Natural killer cell treated with Interleukin-12 subunit alpha and Interleukin-12 subunit beta and Interleukin-15 and Interleukin-18, amount 100 ng/mL, for 72 hours (primary cell): Measurements from ENCODE around the gene KIAA1958. TPM values are rescaled to one million over a fixed set of nuclear protein-coding genes. Genes with fewer than 3 reads are reported as not detected.
A peak's percentile ranks its signal among the peaks of the same experiment; 100 is the strongest.

Experiments
- ATAC-seq, 2 donors: fragments of 150-1000 bp; cut with Tn5 transposase in 1 of 2; sonication (Bioruptor Pico), chemical (Tn5 transposase) in 1 of 2; 2 replicates each; pipeline ENCODE4 v1.10.0; 2021
- DNase-seq: peaks from one replicate; pipeline ENCODE4 v3.0.0; 2022; ENCODE audit warnings: low spot score
- H3K27ac Mint-ChIP-seq, 2 donors: 1 replicate in 1 of 2; 2 replicates in 1 of 2; pipeline ENCODE4 v1.8.0; 2022; ENCODE audit warnings: mixed read lengths in 2 of 2, mild to moderate bottlenecking in 1 of 2, moderate library complexity in 1 of 2
- H3K27me3 Mint-ChIP-seq, 2 donors: 1 replicate in 1 of 2; 2 replicates in 1 of 2; pipeline ENCODE4 v1.8.0; 2022; ENCODE audit warnings: mixed read lengths in 2 of 2
- H3K36me3 Mint-ChIP-seq: one replicate; pipeline ENCODE4 v1.8.0; 2022; ENCODE audit warnings: mixed read lengths
- H3K4me1 Mint-ChIP-seq, 2 donors: 1 replicate in 1 of 2; 2 replicates in 1 of 2; pipeline ENCODE4 v1.8.0; 2022; ENCODE audit warnings: low read depth in 2 of 2, mixed read lengths in 2 of 2, mild to moderate bottlenecking in 1 of 2
- H3K4me3 Mint-ChIP-seq: one replicate; pipeline ENCODE4 v1.8.0; 2022; ENCODE audit warnings: mixed read lengths
- H3K9me3 Mint-ChIP-seq: 2 replicates; pipeline ENCODE4 v1.8.0; 2022; ENCODE audit warnings: mixed read lengths
- total RNA-seq, 2 donors: library from RNA; stranded (reverse); gene quantifications; one replicate each; pipeline ENCODE4 v1.2.3, GENCODE V29; 2022

KIAA1958 gene
- total RNA-seq, 2 donors from 2014 or later, result 3.5 to 14.6 TPM

GRCh38 chr9:112473986-112474385, 12.6 kb upstream of the KIAA1958 start:
- no peak for ATAC-seq
- DNase-seq, result no peak
- Mint-ChIP-seq H3K4me1 (no peaks in the 10 kb centered on the region), H3K27me3 (no peaks in the 10 kb centered on the region), H3K9me3 (no peaks in the 10 kb centered on the region), H3K4me3 (no peak overlapping the region), H3K27ac (no peak overlapping the region), H3K36me3 (no peaks in the 10 kb centered on the region)

DNA sequence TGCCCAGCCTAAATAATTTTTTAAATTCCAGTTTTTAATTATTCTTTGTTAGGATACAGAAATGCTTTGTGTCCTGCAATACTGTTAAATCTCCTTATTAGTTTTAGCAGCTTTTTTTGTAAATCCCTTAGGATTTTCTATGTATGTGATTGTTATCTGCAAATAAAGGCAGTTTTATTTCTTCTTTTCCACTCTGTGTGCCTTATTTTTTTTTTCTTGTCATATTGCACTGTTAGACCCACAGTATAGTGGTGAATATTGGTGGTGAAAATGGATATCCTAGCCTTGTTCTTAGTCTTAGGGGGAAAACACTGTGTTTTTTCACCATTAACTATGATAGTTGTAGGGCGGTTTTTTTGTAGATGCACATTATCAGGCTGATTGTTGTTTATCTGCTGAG, 11.3 kb upstream of the KIAA1958 start:
- H3K27ac Mint-ChIP-seq, result no peak overlapping the region
- H3K4me3 Mint-ChIP-seq, result no peak overlapping the region
- H3K36me3 Mint-ChIP-seq, result no peaks in the 10 kb centered on the region
- DNase-seq (no peak), ATAC-seq (no peak)
- H3K27me3 Mint-ChIP-seq, result no peaks in the 10 kb centered on the region
- H3K9me3 Mint-ChIP-seq, result no peaks in the 10 kb centered on the region
- no peaks in the 10 kb centered on the region for H3K4me1 Mint-ChIP-seq

DNA sequence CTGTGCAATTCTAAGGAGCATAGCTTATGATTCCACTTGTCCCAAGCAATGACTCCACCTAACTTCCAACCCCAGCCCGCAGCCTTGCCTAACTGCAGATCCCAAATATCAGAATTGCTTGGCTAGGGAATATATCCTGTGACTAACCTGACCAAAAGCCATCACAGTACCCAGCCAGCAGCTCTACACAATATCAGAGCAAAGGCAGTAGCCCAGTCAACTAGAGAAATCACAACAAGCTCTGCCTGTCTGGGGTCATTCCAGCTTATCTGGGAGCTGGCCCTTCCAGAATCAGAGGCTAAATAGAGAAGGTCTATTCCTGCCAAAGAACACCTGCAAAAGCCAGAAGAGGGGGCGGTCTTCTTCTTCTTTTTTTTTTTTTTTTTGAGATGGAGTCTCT, 9.3 kb upstream of the KIAA1958 start:
- Mint-ChIP-seq H3K27me3 (no peaks in the 10 kb centered on the region), H3K36me3 (no peaks in the 10 kb centered on the region), H3K4me1 (no peaks in the 10 kb centered on the region), H3K9me3 (no peaks in the 10 kb centered on the region), H3K4me3 (no peak overlapping the region), H3K27ac (no peak overlapping the region)
- DNase-seq, result no peak
- no peak for ATAC-seq

DNA sequence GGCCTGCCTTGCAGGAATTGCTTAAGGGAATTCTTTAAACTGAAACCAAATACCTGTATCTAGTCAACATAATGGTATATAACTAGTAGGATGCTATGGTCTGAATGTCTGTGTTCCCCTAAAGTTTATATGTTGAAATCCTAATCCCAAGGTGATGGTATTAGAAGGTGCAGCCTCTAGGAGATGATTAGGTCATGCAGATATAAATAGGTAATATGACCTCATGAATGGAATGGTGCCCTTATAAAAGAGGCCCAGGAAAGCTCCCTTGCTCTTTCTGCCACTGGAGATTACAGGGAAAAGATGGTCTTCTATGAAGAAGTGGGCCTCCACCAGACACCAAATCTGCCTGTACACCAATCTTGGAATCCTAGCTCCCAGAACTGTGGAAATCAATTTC, 7.4 kb upstream of the KIAA1958 start:
- no peak overlapping the region for H3K27ac Mint-ChIP-seq
- H3K27me3 Mint-ChIP-seq, result no peaks in the 10 kb centered on the region
- no peak for DNase-seq
- no peaks in the 10 kb centered on the region for H3K9me3 Mint-ChIP-seq
- no peak overlapping the region for H3K4me3 Mint-ChIP-seq
- H3K4me1 Mint-ChIP-seq, result no peaks in the 10 kb centered on the region
- ATAC-seq, result no peak
- no peaks in the 10 kb centered on the region for H3K36me3 Mint-ChIP-seq

DNA sequence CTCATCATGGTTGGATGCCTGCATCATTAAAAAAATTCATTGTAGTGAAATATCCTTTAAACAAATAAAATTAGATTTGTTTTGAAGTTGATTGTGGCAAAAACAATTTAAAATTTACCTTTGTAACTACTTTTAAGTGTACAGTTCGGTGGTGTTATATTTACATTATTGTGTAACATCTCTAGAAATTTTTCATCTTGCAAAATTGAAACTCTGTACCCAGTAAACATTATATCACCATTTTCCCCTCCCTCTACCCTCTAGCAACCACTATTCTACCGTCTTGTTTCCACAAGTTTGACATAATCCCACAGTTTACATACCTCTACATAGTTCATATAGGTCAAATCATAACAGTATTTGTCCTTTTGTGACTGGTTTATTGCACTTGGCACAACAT, 2.0 kb upstream of the KIAA1958 start:
- Mint-ChIP-seq H3K27me3 (no peaks in the 10 kb centered on the region), H3K4me3 (no peak overlapping the region), H3K36me3 (no peaks in the 10 kb centered on the region), H3K27ac (no peak overlapping the region), H3K4me1 (peaks cover 18 to 26% of the 10 kb centered on the region in 2 donors), H3K9me3 (no peaks in the 10 kb centered on the region)
- no peak for ATAC-seq
- DNase-seq, result no peak

DNA sequence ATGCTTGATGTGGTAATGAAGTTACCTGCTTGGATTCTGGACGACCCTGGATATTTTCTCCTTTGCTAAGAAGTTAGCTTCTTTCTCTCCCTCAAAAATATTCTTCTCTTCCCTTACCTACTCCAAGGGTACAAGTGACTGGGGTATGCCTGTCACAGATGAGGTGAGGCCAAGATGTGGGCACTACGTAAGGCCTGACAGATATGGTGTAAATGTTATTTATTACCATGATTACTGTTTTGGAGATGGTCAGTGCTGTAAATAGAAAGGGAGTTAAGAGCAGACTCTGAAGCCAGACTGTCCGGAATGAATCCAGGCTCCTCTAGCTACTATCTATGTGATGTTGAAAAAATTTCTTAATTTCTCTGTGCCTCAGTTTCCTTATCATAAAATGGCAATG, 1.1 kb upstream of the KIAA1958 start:
- no peaks in the 10 kb centered on the region for H3K27me3 Mint-ChIP-seq
- ATAC-seq (no peak), DNase-seq (no peak)
- H3K27ac Mint-ChIP-seq, result peak overlapping the region; percentile 74 to 89
- no peaks in the 10 kb centered on the region for H3K9me3 Mint-ChIP-seq
- H3K36me3 Mint-ChIP-seq, result no peaks in the 10 kb centered on the region
- H3K4me1 Mint-ChIP-seq, result peaks cover 18 to 26% of the 10 kb centered on the region in 2 donors
- H3K4me3 Mint-ChIP-seq, result peak overlapping the region; percentile 93

DNA sequence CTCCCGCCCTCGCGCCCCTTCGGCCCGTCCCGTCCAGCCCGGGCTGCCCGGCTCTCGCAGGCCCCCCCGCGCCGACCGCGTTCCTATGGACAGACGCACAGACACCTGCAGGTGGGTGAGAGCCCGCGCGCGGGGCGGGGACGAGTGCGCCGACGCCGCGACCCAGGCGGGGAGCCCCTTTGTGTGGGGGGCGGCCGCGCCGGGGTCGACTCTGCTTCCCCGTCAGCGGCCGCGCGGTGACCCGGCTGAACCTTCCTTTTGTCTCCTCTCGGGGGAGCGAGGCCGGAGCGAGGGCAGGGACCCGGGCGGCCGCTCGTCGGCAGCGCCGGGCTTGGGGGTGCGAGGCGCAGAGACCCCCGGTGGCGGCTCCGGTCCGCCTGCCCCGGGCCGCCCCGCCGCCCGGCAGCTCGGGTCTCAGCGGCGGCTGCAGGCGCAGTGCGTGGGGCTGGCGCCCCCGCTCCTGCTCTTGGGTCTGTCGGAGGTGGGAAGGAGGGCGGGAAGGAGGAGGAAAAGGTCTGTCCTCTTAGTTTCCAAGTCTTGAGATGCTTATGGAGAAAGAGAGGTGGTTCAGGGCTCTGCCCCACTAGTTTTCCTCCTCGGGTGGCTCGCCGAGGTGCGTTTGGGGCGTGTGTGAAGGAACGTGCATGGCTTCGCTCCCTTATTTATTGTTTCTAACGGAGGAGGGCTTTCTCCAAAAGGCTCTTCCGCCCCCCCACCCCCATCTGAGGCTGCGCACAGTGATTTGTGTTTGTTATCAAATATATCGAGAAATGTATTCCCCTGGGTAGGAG, 576 bp downstream of the KIAA1958 start:
- ATAC-seq (peak; percentile 13 to 59), DNase-seq (peak; percentile 65)
- Mint-ChIP-seq H3K4me1 (peaks cover 21 to 26% of the 10 kb centered on the region in 2 donors), H3K4me3 (peak overlapping the region; percentile 89), H3K36me3 (no peaks in the 10 kb centered on the region), H3K9me3 (no peaks in the 10 kb centered on the region), H3K27me3 (no peaks in the 10 kb centered on the region), H3K27ac (peak overlapping the region; percentile 22 to 77)

DNA sequence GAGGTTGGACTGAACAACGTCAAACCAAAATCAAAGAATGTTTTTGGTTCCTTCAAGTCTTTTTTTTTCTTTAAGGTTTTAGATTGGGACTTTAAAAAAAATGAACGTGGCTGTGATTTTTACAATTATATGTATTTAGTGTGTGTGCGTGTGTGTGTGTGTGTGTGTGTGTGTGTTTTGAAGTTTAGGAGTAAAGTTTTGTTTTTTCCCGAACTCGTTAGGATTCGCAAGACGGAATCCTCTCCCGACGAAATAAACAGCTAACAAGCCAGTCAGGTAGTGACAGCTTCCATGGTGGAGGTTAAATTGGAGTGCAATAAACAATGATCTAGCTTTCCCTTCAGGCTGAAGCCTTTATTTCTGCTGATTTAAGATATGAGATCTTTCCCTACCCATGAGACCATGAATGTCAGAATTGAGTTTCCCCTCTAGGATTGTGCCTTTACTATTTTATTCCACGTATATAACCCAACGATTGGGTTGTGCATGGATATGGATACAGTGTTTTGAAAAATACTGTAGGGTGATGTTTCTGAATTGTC, 1.2 kb downstream of the KIAA1958 start:
- no peaks in the 10 kb centered on the region for H3K36me3 Mint-ChIP-seq
- H3K4me1 Mint-ChIP-seq, result peaks cover 23 to 26% of the 10 kb centered on the region in 2 donors
- H3K4me3 Mint-ChIP-seq, result peak overlapping the region; percentile 89
- peak overlapping the region; percentile 22 to 77 for H3K27ac Mint-ChIP-seq
- H3K9me3 Mint-ChIP-seq, result no peaks in the 10 kb centered on the region
- DNase-seq (no peak), ATAC-seq (no peak)
- H3K27me3 Mint-ChIP-seq, result no peaks in the 10 kb centered on the region

GRCh38 chr9:112489039-112489546, 2.5 kb downstream of the KIAA1958 start:
- H3K27ac Mint-ChIP-seq, result no peak overlapping the region
- H3K27me3 Mint-ChIP-seq, result no peaks in the 10 kb centered on the region
- peaks cover 12% of the 10 kb centered on the region for H3K36me3 Mint-ChIP-seq
- peaks cover 23 to 26% of the 10 kb centered on the region in 2 donors for H3K4me1 Mint-ChIP-seq
- H3K4me3 Mint-ChIP-seq, result no peak overlapping the region
- DNase-seq (no peak), ATAC-seq (no peak)
- peaks cover 5% of the 10 kb centered on the region for H3K9me3 Mint-ChIP-seq

GRCh38 chr9:112489876-112490666, 3.4 kb downstream of the KIAA1958 start:
- H3K27me3 Mint-ChIP-seq, result no peaks in the 10 kb centered on the region
- peaks cover 22 to 23% of the 10 kb centered on the region in 2 donors for H3K4me1 Mint-ChIP-seq
- H3K36me3 Mint-ChIP-seq, result peaks cover 22% of the 10 kb centered on the region
- H3K9me3 Mint-ChIP-seq, result peaks cover 7% of the 10 kb centered on the region
- ATAC-seq (no peak), DNase-seq (no peak)
- H3K27ac Mint-ChIP-seq, result no peak overlapping the region
- H3K4me3 Mint-ChIP-seq, result no peak overlapping the region

DNA sequence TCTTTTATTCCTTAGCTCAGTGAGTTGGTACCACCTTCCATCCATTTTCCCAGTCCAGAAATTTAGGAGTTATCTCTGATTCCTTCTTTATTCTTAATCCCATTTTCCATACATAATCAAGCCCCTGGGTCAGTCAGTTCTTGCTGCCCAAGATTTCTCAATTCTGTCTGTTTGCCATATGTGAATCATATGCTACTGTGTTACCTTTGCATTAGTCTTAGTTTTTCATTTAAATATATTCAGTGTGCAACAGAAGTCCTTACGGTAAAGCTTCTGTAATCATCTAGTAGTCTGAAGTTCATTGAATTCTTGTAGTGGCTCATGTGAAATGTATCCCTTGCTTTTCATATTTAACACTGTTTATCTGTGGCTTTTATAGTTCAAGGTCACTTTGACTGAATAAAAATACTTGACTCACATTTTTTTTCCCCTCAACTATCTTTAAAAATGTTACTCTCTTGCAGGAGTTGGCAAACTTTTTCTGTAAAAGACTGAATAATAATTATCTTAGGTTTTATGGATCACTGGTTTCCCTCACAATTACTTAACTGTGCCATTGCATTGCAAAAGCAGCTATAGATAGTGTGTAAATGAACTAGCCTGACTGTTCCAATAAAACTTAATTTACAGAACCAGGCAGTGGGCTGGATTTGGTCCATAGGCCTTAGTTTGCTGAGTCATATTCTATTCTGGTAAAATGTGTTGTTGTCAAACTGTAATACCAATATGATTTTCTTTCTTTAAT, 6.9 kb downstream of the KIAA1958 start:
- no peak overlapping the region for H3K27ac Mint-ChIP-seq
- H3K36me3 Mint-ChIP-seq, result peaks cover 28% of the 10 kb centered on the region
- ATAC-seq, result no peak
- H3K4me1 Mint-ChIP-seq, result peaks cover 5 to 7% of the 10 kb centered on the region in 2 donors
- H3K27me3 Mint-ChIP-seq, result no peaks in the 10 kb centered on the region
- DNase-seq, result no peak
- H3K4me3 Mint-ChIP-seq, result no peak overlapping the region
- peaks cover 7% of the 10 kb centered on the region for H3K9me3 Mint-ChIP-seq

- Mint-ChIP-seq H3K27me3 (no peaks in the 10 kb centered on the region), H3K9me3 (peaks cover 7% of the 10 kb centered on the region), H3K27ac (no peak overlapping the region), H3K4me3 (no peak overlapping the region), H3K4me1 (peaks cover 5 to 7% of the 10 kb centered on the region in 2 donors), H3K36me3 (peaks cover 28% of the 10 kb centered on the region)
- DNase-seq (no peak), ATAC-seq (no peak)
These were observed 7.5 kb downstream of the KIAA1958 start for GRCh38 chr9:112494153-112494552.

DNA sequence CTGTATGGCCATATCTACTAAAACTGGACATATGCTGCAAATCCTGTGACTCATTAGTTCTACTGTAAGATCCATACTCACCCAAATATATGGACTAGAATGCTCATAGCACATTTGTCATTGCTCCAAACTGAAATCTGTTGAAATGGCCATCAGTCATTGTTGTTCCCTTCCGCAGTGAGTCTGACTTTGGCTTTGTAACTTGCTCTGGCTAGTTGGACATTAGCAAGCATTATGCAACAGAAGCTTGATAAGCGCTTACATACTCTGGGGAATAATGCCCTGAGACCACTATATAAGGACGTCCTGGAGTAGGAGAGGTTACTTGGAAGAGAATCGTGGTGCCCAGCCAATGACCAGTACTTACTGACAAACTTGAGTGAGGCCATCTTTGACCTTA, 9.0 kb downstream of the KIAA1958 start:
- H3K4me1 Mint-ChIP-seq, result peaks cover 5 to 7% of the 10 kb centered on the region in 2 donors
- H3K36me3 Mint-ChIP-seq, result peaks cover 28% of the 10 kb centered on the region
- H3K27me3 Mint-ChIP-seq, result no peaks in the 10 kb centered on the region
- H3K9me3 Mint-ChIP-seq, result peaks cover 7% of the 10 kb centered on the region
- DNase-seq (no peak), ATAC-seq (no peak)
- no peak overlapping the region for H3K4me3 Mint-ChIP-seq
- no peak overlapping the region for H3K27ac Mint-ChIP-seq
